H9 (cell line): Measurements from ENCODE around the gene TNNT2. TPM values are rescaled to one million over a fixed set of nuclear protein-coding genes. Genes with fewer than 3 reads are reported as not detected.

Source experiments
- DNase-seq: peaks from one replicate; pipeline ENCODE4 v3.0.0-alpha.2; 2017
- H2AFZ ChIP-seq: one replicate; pipeline ENCODE4 v1.6.1; 2013; ENCODE audit warnings: mild to moderate bottlenecking, low read length, control low read depth, moderate library complexity
- H2AK5ac ChIP-seq: 2 replicates; pipeline ENCODE4 v1.6.1; 2013; ENCODE audit warnings: low read length, control low read depth, mixed read lengths; ENCODE audit not compliant: insufficient read length
- H2BK120ac ChIP-seq: one replicate; pipeline ENCODE4 v1.6.1; 2013; ENCODE audit warnings: low read depth, mild to moderate bottlenecking, low read length, control low read depth, inconsistent platforms; ENCODE audit not compliant: poor library complexity, severe bottlenecking
- H2BK12ac ChIP-seq: 2 replicates; pipeline ENCODE4 v1.6.1; 2013; ENCODE audit warnings: low read length, control low read depth, mixed read lengths, low read depth; ENCODE audit not compliant: insufficient read length
- H2BK15ac ChIP-seq: 2 replicates; pipeline ENCODE4 v1.6.1; 2013; ENCODE audit warnings: low read depth, low read length, control low read depth
- H2BK20ac ChIP-seq: one replicate; pipeline ENCODE4 v1.6.1; 2013; ENCODE audit warnings: low read depth, mild to moderate bottlenecking, low read length, control low read depth, inconsistent platforms; ENCODE audit not compliant: poor library complexity, severe bottlenecking
- H2BK5ac ChIP-seq: 2 replicates; pipeline ENCODE4 v1.6.1; 2013; ENCODE audit warnings: low read length, control low read depth, mixed read lengths; ENCODE audit not compliant: insufficient read length
- H3K14ac ChIP-seq: 2 replicates; pipeline ENCODE4 v1.6.1; 2013; ENCODE audit warnings: low read length, control low read depth; ENCODE audit not compliant: insufficient read depth
- H3K18ac ChIP-seq: 2 replicates; pipeline ENCODE4 v1.6.1; 2013; ENCODE audit warnings: low read depth, mild to moderate bottlenecking, mixed read lengths, low read length, control low read depth; ENCODE audit not compliant: insufficient read length
- H3K23ac ChIP-seq: 2 replicates; pipeline ENCODE4 v1.6.1; 2013; ENCODE audit warnings: low read length, control low read depth, mixed read lengths, low read depth; ENCODE audit not compliant: insufficient read length
- H3K23me2 ChIP-seq: 2 replicates; pipeline ENCODE4 v1.6.1; 2013; ENCODE audit warnings: low read depth, mild to moderate bottlenecking, mixed read lengths, low read length, control low read depth; ENCODE audit not compliant: insufficient read length, poor library complexity, severe bottlenecking
- H3K27ac ChIP-seq: 2 replicates; pipeline ENCODE4 v1.5.1; 2013; ENCODE audit warnings: low read length, control low read depth, mixed read lengths, low read depth; ENCODE audit not compliant: insufficient read length
- H3K27me3 ChIP-seq: 2 replicates; pipeline ENCODE4 v1.6.1; 2013; ENCODE audit warnings: low read length, control low read depth, inconsistent platforms; ENCODE audit not compliant: insufficient read depth
- H3K4ac ChIP-seq: 2 replicates; pipeline ENCODE4 v1.6.1; 2013; ENCODE audit warnings: low read depth, mild to moderate bottlenecking, control low read depth, inconsistent platforms, low read length, moderate library complexity
- H3K4me1 ChIP-seq: 2 replicates; pipeline ENCODE4 v1.6.1; 2013; ENCODE audit warnings: low read length, control low read depth, inconsistent platforms; ENCODE audit not compliant: insufficient read depth
- H3K4me2 ChIP-seq: 2 replicates; pipeline ENCODE4 v1.6.1; 2013; ENCODE audit warnings: low read length, control low read depth, mixed read lengths; ENCODE audit not compliant: insufficient read length, insufficient read depth
- H3K56ac ChIP-seq: 2 replicates; pipeline ENCODE4 v1.6.1; 2013; ENCODE audit warnings: low read depth, mild to moderate bottlenecking, mixed read lengths, low read length, control low read depth; ENCODE audit not compliant: insufficient read length
- H3K79me1 ChIP-seq: 2 replicates; pipeline ENCODE4 v1.6.1; 2013; ENCODE audit warnings: low read depth, mild to moderate bottlenecking, moderate library complexity, low read length, control low read depth, inconsistent platforms; ENCODE audit not compliant: insufficient read depth, poor library complexity, severe bottlenecking
- H3K79me2 ChIP-seq: 2 replicates; pipeline ENCODE4 v1.6.1; 2013; ENCODE audit warnings: low read length, control low read depth, inconsistent platforms; ENCODE audit not compliant: insufficient read depth
- H3K9ac ChIP-seq: 2 replicates; pipeline ENCODE4 v1.6.1; 2013; ENCODE audit warnings: low read length, control low read depth, mixed read lengths; ENCODE audit not compliant: insufficient read length; ENCODE audit errors: extremely low read depth
- H3K9me3 ChIP-seq: one replicate; pipeline ENCODE4 v1.6.1; 2013; ENCODE audit warnings: low read depth, low read length, inconsistent platforms; ENCODE audit not compliant: control insufficient read depth
- H3T11ph ChIP-seq: one replicate; pipeline ENCODE4 v1.6.1; 2013; ENCODE audit warnings: mild to moderate bottlenecking, low read length, control low read depth, inconsistent platforms
- H4K20me1 ChIP-seq: one replicate; pipeline ENCODE4 v1.6.1; 2013; ENCODE audit not compliant: control insufficient read depth, insufficient read length, insufficient read depth
- H4K5ac ChIP-seq: 2 replicates; pipeline ENCODE4 v1.6.1; 2013; ENCODE audit warnings: low read depth, mild to moderate bottlenecking, mixed read lengths, low read length, control low read depth; ENCODE audit not compliant: insufficient read length
- H4K8ac ChIP-seq: replicated peaks from 2 replicates; pipeline ENCODE4 v1.6.1; 2013; ENCODE audit warnings: low read length, control low read depth, mixed read lengths, low read depth; ENCODE audit not compliant: insufficient read length
- H4K91ac ChIP-seq: 2 replicates; pipeline ENCODE4 v1.6.1; 2013; ENCODE audit warnings: low read depth, mild to moderate bottlenecking, moderate library complexity, mixed read lengths, low read length, control low read depth; ENCODE audit not compliant: insufficient read length
- H3K27ac Mint-ChIP-seq, 3 experiments: 2 replicates in 2 of 3; 3 replicates in 1 of 3; pipeline ENCODE4 v1.8.0; 2020 to 2021; ENCODE audit warnings: mixed read lengths in 3 of 3, mild to moderate bottlenecking in 1 of 3, moderate library complexity in 1 of 3
- H3K27me3 Mint-ChIP-seq: 2 replicates; pipeline ENCODE4 v1.8.0; 2021; ENCODE audit warnings: low read depth, mild to moderate bottlenecking, moderate library complexity, mixed read lengths
- H3K36me3 Mint-ChIP-seq, 3 experiments: 2 replicates in 2 of 3; 3 replicates in 1 of 3; pipeline ENCODE4 v1.8.0; 2020 to 2021; ENCODE audit warnings: low read depth in 3 of 3, mixed read lengths in 3 of 3; ENCODE audit not compliant: insufficient read depth in 1 of 3
- H3K4me1 Mint-ChIP-seq, 2 experiments: 2 replicates each; pipeline ENCODE4 v1.8.0; 2020; ENCODE audit warnings: mixed read lengths in 2 of 2
- H3K4me3 Mint-ChIP-seq, 2 experiments: 2 replicates in 1 of 2; 3 replicates in 1 of 2; pipeline ENCODE4 v1.8.0; 2020 to 2021; ENCODE audit warnings: mild to moderate bottlenecking in 2 of 2, mixed read lengths in 2 of 2, moderate library complexity in 1 of 2
- H3K9me3 Mint-ChIP-seq, 2 experiments: 2 replicates in 1 of 2; 3 replicates in 1 of 2; pipeline ENCODE4 v1.8.0; 2020; ENCODE audit warnings: mild to moderate bottlenecking in 2 of 2, mixed read lengths in 2 of 2, moderate library complexity in 1 of 2
- WGBS: extraction: QIAGEN DNeasy Blood & Tissue Kit; methylation state at CpG from one replicate; pipeline ENCODE4 v1.1.7; 2013; ENCODE audit warnings: missing lambda C conversion rate, low lambda C conversion rate, mixed read lengths; ENCODE audit not compliant: insufficient read length; ENCODE audit errors: extremely low coverage; 5-methylcytosine and 5-hydroxymethylcytosine counted together
- total RNA-seq: library from RNA; stranded (reverse); gene quantifications from 2 replicates; pipeline ENCODE4 v1.2.1, GENCODE V29; 2021
- TF ChIP-seq, protein P1 (sequence below): fragments of 200-600 bp; sonication (generic); conservative IDR thresholded peaks from 3 replicates; pipeline ENCODE4 v1.8.0; 2021; ENCODE audit warnings: antibody characterized with exemption, mild to moderate bottlenecking

The TNNT2 gene
- total RNA-seq, 1 experiment from 2014 or later = 8.6 TPM

DNA sequence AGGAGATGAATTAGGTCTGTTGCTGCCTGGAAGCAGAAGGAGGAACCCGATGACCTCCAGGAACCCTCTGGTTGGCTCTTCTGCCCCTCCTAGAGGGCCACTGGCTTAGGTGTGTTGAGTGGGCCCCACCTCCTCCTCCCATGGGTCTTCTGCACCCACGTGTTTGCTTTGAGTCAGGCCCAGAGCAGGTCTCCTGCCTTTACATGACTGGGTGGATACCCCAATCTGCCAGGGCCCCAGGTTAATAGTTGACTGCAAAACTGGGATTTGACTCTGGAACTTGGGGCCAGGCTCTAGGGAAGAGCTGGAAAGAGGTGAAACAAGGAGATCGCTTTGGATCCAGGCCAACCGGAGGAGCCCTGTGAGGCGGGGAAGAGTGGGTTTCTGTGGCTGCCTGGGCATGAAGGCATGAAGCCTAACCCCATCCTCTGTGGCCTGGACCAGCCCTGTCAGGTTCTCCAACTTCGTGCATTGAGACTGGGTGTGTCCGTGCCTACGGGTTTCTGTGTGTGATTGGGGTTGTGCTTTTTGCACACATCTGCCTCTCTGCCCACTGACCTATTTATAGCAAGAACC lies 29.4 kb upstream of the TNNT2 start:
- no peak overlapping the region for H3K27ac Mint-ChIP-seq
- Histone ChIP-seq H3K9me3 (no peaks in the 10 kb centered on the region), H3K4me1 (no peaks in the 10 kb centered on the region), H2BK120ac (no peak overlapping the region), H3K4ac (no peak overlapping the region), H3K79me2 (no peaks in the 10 kb centered on the region), H2BK12ac (no peak overlapping the region), H3K14ac (no peak overlapping the region; the same call in 1 of the 2 replicates), H3K79me1 (no peaks in the 10 kb centered on the region), H2AK5ac (no peak overlapping the region), H3K27ac (no peak overlapping the region), H4K8ac (no peak overlapping the region), H3K23ac (no peak overlapping the region), H3K27me3 (no peaks in the 10 kb centered on the region), H3K56ac (no peak overlapping the region), H4K91ac (no peak overlapping the region), H3K23me2 (no peaks in the 10 kb centered on the region), H2BK5ac (no peak overlapping the region), H4K20me1 (no peaks in the 10 kb centered on the region), H3K18ac (no peak overlapping the region), H3T11ph (no peak overlapping the region), H3K4me2 (no peak overlapping the region), H3K9ac (no peak overlapping the region), H2AFZ (no peak overlapping the region), H4K5ac (no peak overlapping the region), H2BK20ac (no peak overlapping the region), H2BK15ac (no peak overlapping the region)
- H3K9me3 Mint-ChIP-seq = no peaks in the 10 kb centered on the region; a peak in 1 of 5 replicates
- no CpG with 5 or more reads among the region's 8 CpGs for WGBS
- peaks cover 8% of the 10 kb centered on the region for H3K27me3 Mint-ChIP-seq
- DNase-seq = no peak
- no peaks in the 10 kb centered on the region; a peak in 1 of 7 replicates for H3K36me3 Mint-ChIP-seq
- TF ChIP-seq, protein P1, sequence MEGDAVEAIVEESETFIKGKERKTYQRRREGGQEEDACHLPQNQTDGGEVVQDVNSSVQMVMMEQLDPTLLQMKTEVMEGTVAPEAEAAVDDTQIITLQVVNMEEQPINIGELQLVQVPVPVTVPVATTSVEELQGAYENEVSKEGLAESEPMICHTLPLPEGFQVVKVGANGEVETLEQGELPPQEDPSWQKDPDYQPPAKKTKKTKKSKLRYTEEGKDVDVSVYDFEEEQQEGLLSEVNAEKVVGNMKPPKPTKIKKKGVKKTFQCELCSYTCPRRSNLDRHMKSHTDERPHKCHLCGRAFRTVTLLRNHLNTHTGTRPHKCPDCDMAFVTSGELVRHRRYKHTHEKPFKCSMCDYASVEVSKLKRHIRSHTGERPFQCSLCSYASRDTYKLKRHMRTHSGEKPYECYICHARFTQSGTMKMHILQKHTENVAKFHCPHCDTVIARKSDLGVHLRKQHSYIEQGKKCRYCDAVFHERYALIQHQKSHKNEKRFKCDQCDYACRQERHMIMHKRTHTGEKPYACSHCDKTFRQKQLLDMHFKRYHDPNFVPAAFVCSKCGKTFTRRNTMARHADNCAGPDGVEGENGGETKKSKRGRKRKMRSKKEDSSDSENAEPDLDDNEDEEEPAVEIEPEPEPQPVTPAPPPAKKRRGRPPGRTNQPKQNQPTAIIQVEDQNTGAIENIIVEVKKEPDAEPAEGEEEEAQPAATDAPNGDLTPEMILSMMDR = no peak
- peaks cover 8 to 12% of the 10 kb centered on the region in 2 experiments for H3K4me1 Mint-ChIP-seq
- no peak overlapping the region for H3K4me3 Mint-ChIP-seq
